GM21515 (cell line): ENCODE measurements around the gene C14orf180.

ENCODE experiments used
- ATAC-seq: cut with Tn5 transposase; IDR thresholded peaks from one replicate; pipeline ENCODE4 v1.9.1; 2021; ENCODE audit not compliant: unreplicated experiment

The C14orf180 gene

GRCh38 chr14:104549536-104550339 lies 29.8 kb upstream of the C14orf180 start:
- no peak for ATAC-seq

DNA sequence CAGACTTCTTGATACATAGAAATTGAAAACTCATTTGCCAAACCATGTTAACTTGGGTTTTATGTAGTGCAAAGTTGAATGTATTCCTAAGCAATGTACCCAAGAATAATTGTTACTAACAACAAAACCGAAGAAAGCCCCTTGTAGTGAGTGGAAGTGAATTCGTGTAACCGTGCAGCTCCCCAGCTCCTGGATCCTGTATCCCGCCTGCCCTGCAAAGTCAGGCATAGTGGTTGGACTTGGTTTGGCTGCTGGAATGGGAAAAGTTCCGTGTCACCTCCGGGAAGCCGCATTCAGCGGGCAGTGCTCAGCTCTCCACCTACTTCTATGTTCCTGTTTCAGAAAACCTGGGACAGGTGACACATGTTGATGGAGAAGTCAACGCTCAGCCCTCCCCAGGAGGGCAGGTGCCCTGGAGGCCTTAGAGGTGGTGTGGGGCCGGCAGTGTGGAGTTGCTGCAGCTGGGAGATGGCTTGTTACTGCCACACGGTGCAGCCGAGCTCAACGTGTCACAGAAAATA lies 29.2 kb upstream of the C14orf180 start:
- no peak for ATAC-seq

DNA sequence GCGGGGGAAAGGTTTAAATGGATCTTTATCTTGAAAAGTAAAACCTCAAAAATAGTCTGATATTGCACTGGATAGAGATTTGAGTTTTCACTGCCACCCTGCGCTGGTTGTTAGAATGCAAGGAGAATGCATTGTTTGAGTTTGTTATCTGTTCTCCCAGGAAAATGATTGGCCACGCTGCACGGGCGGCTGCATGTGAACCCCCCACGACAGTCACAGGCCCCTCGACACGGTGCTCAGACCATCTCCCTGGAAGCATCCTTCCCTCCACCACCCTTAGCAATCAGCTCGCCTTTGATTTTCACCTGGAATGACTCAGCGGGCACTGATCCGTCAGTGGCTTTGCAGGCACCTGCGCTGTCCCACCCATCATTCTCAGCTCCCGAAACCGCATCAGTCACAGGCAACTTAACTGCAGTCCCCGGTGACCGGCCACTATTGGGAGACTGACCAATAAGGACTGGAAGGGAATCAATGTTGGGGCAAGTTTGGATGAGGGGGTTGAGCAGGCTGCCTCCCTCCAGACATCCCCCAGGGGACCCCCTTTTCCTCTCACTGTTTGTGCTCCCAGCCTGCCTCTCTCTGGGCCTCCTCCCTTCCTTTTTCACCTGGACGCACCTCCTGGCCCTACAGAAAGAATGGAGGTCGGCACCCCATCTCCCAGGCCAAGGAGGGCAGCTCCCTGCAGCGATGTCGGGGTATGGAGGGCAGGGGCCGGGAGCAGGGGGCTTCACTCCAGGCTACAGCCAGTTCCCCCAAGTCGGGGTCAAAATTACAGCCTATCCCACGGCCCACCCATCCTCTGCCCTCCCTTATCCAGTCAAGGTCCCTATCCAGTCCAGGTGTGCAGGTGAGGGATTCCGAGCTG lies 28.5 kb upstream of the C14orf180 start:
- ATAC-seq: no peak

DNA sequence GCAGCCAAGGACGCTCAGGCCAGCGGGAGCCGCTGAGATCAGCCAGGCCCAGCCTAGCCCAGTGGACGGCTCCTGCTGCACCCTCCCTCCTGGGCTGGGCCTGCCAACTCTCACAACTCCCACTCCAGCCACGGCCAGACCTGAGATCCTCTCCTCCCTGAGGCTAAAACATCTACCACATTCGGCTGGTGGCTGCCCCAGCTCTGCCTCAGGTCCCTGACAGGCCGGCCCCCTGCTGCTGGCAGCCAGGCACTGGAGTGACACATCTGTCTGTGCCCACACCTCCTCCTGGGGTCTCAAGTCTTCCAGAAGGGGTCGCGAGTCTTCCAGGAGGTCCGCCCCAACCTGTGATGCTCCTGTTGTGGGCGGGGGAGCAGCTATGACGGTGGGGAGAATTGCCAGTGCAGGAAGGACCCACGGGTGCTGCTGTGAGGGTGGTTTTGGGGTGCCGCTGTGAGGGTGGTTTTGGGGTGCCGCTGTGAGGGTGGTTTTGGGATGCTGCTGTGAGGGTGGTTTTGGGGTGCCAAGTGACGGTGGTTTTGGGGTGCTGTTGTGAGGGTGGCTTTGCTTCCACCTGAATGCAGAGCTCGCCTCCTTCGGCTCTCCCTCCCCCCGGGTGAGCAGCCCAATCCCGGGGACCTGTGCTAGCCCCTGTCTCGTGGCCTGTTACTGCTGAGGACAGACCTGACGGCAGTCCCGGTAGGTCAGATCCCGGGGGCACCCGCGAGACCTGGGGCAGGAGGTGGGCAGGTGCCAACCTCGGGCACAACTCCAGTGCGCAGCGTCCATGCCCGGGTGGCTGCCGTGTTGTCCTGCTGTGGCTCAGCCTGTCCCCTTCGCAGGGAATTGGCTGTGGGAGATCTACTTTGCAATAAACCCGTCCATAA lies 27.5 kb upstream of the C14orf180 start:
- no peak for ATAC-seq

DNA sequence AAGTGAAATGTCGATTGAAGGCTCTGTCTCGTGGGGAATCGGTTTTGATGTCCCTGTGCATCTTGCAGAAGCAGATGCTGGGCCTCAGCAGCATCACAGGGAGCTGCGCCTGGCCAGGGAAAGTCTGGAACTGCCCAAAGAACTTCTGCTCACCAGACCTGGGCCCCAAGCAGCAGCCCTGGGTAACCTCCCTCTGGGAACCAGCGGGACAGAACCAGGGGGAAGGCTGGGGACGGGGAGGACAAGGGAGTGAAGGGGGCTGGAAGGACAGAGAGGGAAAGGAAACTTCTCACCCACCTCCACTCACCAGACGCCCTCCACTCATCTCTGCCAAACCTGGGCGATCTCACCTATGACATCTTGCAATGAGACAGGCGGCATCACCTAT lies 26.8 kb upstream of the C14orf180 start:
- no peak for ATAC-seq

GRCh38 chr14:104553166-104554087 lies 26.1 kb upstream of the C14orf180 start:
- no peak for ATAC-seq

- ATAC-seq: no peak
These were observed 25.4 kb upstream of the C14orf180 start for GRCh38 chr14:104554088-104554607.

DNA sequence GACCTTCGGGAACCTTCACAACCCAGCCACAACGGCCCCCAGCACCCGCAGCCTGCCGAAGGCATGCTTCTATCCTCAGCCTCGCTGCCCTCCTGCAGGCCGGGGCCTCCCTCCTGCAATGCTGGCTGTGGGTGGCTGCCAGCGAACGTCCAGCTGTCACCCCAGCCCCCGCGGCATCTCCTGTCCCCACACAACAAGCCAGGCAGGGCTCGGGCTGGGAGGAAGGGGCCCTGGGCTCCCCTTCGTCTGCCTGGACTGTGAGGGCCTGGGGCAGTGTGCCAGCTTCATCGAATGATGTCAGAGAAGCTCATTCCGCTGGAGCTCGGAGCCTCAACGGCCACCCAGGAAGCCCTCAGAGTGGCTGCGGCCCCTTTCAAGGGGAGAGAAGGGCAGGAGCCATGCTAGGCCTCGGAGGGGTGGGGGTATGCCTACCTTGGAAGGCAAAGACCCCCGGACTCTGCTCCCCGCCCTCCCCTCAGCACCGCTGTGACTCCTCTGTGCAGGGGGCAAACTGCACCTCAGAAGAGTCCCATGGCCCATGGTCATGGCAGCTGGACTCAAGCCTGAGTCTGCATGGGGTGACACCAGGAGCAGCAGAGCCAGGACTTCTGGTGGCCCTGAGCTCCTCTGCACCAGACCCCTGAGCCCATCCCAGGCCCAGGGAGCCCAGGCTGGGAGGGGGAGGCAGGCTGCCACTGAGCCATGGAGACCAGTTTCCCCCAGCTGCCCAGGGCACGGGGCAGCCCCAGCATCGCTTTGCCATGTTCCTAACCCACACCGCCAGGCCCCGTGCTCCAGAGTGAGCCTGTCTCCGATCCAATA lies 24.7 kb upstream of the C14orf180 start:
- no peak for ATAC-seq

DNA sequence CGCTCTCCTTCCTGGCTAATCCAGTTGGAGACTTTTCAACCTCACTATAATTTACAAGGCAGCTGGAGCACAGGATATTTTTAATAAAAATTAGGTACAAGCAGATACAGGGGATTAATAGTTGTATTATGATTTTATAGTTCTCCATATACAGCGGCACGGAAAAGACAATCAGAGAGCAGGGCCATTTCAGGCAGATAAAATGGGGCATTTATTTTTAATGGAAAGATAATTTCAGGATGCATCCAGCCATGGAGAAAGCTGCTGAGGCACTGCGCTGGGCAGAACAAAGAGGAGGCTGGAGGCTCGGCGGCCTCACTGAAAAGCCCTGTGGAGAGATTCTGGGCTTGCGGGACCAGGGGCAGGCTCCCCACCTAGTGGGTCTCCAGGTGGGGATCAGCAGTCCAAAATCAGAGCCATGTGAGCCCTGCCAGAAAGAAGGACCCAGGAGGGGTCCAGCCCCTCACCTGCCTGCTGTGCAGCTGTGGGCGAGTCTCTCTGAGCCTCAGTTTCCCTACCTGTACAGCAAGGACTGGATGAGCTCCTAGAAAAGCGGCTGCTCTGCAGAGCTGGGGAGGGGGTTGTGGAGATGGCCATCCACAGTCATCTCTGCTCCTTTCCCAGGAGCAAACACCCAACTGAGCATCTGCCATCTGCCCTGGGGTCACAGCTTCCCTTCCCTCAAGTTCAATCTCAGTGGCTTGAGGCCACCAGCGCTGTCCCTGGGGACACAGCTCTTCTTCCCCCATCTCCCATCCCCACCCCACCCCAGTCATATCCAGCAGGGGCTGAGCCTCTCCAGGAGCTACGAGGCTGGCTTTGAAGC lies 23.9 kb upstream of the C14orf180 start:
- no peak for ATAC-seq

DNA sequence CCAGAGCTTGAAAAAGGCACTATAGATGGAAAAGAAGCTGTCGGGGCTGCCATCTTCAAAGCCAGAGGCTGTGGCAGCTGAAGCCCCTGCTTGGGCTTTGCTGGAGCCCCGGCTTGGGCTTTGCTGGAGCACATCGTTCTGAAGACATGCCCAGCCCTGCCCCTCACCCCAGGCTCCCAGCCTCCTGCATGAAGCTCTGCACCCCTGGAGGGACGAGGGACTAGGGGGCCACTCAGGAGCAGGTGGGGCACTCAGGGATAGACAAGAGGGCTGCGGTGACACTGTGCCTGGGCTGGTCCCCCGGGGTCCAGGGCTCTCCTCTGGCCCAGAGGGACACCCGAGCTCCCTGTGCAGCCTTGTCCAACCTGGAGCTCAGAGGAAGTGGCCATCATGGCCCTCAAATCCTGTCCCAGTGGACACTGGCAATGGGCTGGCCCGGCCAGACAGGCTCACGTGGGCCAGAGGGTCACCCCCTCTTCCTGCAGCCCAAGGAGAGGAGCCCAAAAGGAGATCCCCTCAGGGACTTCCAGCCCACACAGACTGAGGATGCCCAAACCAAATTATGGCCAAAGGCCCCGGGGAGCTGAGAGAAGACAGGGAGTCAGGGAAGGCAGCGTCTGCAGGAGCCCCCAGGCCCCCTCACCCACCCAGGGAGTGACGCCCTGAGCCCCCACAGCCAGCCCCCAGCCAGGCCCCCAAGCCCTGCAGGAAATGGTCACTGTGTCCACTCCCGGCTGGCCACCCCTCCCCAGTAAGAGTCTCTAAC lies 23.1 kb upstream of the C14orf180 start:
- no peak for ATAC-seq

GRCh38 chr14:104557086-104557485 lies 22.5 kb upstream of the C14orf180 start:
- ATAC-seq: no peak

- no peak for ATAC-seq
These were observed 21.8 kb upstream of the C14orf180 start for GRCh38 chr14:104557766-104558165.

DNA sequence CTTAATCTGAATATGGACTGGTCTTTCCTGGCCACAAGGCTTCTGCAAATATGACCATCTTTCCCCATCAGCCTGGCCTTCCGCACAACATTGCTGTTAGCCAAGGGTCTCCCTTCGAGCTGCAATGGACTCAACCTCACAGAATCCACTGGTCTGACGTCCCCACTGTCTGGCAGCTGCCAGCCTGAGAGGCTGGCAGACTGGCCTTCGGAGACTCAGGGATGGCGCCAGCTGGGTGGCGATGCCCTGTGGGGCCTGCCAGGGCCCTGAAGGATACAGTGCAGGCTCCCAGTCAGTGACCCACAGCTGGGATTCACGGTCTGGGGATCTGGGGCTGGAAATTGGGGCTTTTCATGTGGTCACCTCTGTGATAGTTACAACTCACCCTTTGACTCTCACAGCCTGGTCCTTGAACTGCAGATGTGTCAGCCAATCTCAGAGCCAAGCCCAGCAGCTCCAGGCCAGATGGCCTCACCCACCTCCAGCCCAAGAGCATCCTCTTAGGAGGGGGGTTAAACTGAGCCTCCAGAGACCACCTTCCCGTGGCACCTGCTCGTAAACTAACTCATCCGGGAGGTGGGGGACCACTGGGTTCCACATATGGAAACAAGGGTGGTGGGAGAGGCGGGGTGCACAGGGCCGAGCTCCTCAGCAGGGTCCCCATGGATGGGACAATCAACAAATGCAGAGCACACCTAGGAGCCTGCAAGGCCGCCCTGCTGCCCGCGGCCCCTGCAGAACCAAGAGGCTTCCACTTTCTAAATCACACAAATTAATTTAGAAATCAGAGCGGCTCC lies 21.1 kb upstream of the C14orf180 start:
- ATAC-seq: no peak

- ATAC-seq: no peak
These were observed 20.3 kb upstream of the C14orf180 start for GRCh38 chr14:104559028-104559803.

- no peak for ATAC-seq
These were observed 19.6 kb upstream of the C14orf180 start for GRCh38 chr14:104559804-104560585.
